ENCODE measurements around the gene GRIN2A.

GRIN2A gene

GRCh38 chr16:9868606-9869149 is 313.6 kb downstream of the GRIN2A start:
- H3K36me3 ChIP-seq (ENCODE audit: insufficient read depth, low read length): no peaks in the 10 kb centered on the region
- H3K9me3 ChIP-seq (ENCODE audit: low read length): no peaks in the 10 kb centered on the region
- no peaks in the 10 kb centered on the region for H3K27me3 ChIP-seq (ENCODE audit: control insufficient read depth in 1 of 2, insufficient read depth in 2 of 2, low read length in 2 of 2)
- no peak overlapping the region for H3K9ac ChIP-seq (ENCODE audit: low read length)
- H3K4me3 ChIP-seq (ENCODE audit: low read depth in 1 of 2, low read length in 2 of 2): no peak overlapping the region
- H3K27ac ChIP-seq (ENCODE audit: low read depth, low read length): no peak overlapping the region
- no peaks in the 10 kb centered on the region for H3K4me1 ChIP-seq (ENCODE audit: insufficient read depth, low read length)

GRCh38 chr16:9867176-9867575 is 315.1 kb downstream of the GRIN2A start:
- Histone ChIP-seq H3K4me1 (ENCODE audit: insufficient read depth, low read length) (no peaks in the 10 kb centered on the region), H3K36me3 (ENCODE audit: insufficient read depth, low read length) (no peaks in the 10 kb centered on the region), H3K27me3 (ENCODE audit: control insufficient read depth in 1 of 2, insufficient read depth in 2 of 2, low read length in 2 of 2) (no peaks in the 10 kb centered on the region), H3K4me3 (ENCODE audit: low read depth in 1 of 2, low read length in 2 of 2) (no peak overlapping the region), H3K27ac (ENCODE audit: low read depth, low read length) (no peak overlapping the region), H3K9me3 (ENCODE audit: low read length) (no peaks in the 10 kb centered on the region), H3K9ac (ENCODE audit: low read length) (no peak overlapping the region)

DNA sequence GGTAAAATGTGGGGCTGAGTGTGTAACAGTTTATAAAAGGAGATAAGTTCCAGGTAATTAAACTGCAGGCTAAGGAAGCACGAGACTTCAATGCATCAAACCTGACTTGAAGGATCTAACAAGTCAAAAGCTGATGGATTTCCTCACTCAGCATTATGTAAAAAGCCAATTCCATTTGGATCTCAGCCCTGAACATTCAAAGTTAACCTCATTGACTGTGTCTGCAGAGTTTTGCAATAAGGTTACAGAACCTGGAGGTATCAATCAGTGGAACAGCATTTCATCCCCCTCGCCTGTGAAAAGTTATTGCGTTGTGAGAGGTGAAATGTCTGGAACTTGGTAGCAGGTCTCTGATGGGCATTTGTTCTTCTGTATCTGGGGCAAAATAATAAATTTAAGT is 317.8 kb downstream of the GRIN2A start:
- no peaks in the 10 kb centered on the region for H3K9me3 ChIP-seq (ENCODE audit: low read length)
- H3K36me3 ChIP-seq (ENCODE audit: insufficient read depth, low read length): no peaks in the 10 kb centered on the region
- H3K27me3 ChIP-seq (ENCODE audit: control insufficient read depth in 1 of 2, insufficient read depth in 2 of 2, low read length in 2 of 2): no peaks in the 10 kb centered on the region
- H3K27ac ChIP-seq (ENCODE audit: low read depth, low read length): no peak overlapping the region
- H3K4me3 ChIP-seq (ENCODE audit: low read depth in 1 of 2, low read length in 2 of 2): no peak overlapping the region
- H3K4me1 ChIP-seq (ENCODE audit: insufficient read depth, low read length): no peaks in the 10 kb centered on the region
- H3K9ac ChIP-seq (ENCODE audit: low read length): no peak overlapping the region

GRCh38 chr16:9862327-9862726 is 319.9 kb downstream of the GRIN2A start:
- no peak overlapping the region for H3K4me3 ChIP-seq (ENCODE audit: low read depth in 1 of 2, low read length in 2 of 2)
- H3K27ac ChIP-seq (ENCODE audit: low read depth, low read length): no peak overlapping the region
- H3K9ac ChIP-seq (ENCODE audit: low read length): no peak overlapping the region
- H3K36me3 ChIP-seq (ENCODE audit: insufficient read depth, low read length): no peaks in the 10 kb centered on the region
- no peaks in the 10 kb centered on the region for H3K27me3 ChIP-seq (ENCODE audit: control insufficient read depth in 1 of 2, insufficient read depth in 2 of 2, low read length in 2 of 2)
- no peaks in the 10 kb centered on the region for H3K9me3 ChIP-seq (ENCODE audit: low read length)
- no peaks in the 10 kb centered on the region for H3K4me1 ChIP-seq (ENCODE audit: insufficient read depth, low read length)

- Histone ChIP-seq H3K4me1 (ENCODE audit: insufficient read depth, low read length) (no peaks in the 10 kb centered on the region), H3K27me3 (ENCODE audit: control insufficient read depth in 1 of 2, insufficient read depth in 2 of 2, low read length in 2 of 2) (no peaks in the 10 kb centered on the region), H3K27ac (ENCODE audit: low read depth, low read length) (no peak overlapping the region), H3K36me3 (ENCODE audit: insufficient read depth, low read length) (no peaks in the 10 kb centered on the region), H3K4me3 (ENCODE audit: low read depth in 1 of 2, low read length in 2 of 2) (no peak overlapping the region), H3K9me3 (ENCODE audit: low read length) (no peaks in the 10 kb centered on the region), H3K9ac (ENCODE audit: low read length) (no peak overlapping the region)
Measured at GRCh38 chr16:9860876-9861275, 321.4 kb downstream of the GRIN2A start.

DNA sequence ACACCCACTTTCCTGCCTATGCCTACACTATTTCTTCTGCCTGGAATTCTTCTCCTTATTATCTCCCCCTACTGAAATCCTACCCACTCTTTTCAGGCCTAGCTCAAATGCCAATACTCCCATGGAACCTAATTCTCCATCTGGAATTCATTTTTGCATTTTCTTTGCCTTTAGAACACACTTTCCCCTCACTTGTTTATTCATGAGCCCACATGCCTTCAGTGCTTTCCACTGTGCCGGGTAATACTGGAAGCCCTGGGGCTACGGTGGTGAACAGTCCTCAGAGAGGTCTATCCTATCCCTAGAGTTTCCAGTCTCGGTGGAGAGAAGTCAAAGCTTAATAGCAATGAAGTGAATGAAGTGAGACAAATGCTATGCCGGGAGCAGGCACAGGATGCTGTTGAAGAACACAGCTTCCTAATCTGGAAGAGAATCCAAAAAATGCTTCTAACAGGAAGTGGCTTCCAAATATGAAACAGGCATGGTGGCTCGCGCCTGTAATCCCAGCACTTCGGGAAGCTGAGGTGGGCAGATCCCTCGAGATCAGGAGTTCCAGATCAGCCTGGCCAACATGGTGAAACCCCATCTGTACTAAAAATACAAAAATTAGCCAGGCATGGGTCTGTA is 322.4 kb downstream of the GRIN2A start:
- no peak overlapping the region for H3K9ac ChIP-seq (ENCODE audit: low read length)
- H3K27me3 ChIP-seq (ENCODE audit: control insufficient read depth in 1 of 2, insufficient read depth in 2 of 2, low read length in 2 of 2): no peaks in the 10 kb centered on the region
- no peak overlapping the region for H3K27ac ChIP-seq (ENCODE audit: low read depth, low read length)
- no peaks in the 10 kb centered on the region for H3K9me3 ChIP-seq (ENCODE audit: low read length)
- H3K4me1 ChIP-seq (ENCODE audit: insufficient read depth, low read length): no peaks in the 10 kb centered on the region
- H3K36me3 ChIP-seq (ENCODE audit: insufficient read depth, low read length): no peaks in the 10 kb centered on the region
- H3K4me3 ChIP-seq (ENCODE audit: low read depth in 1 of 2, low read length in 2 of 2): no peak overlapping the region

DNA sequence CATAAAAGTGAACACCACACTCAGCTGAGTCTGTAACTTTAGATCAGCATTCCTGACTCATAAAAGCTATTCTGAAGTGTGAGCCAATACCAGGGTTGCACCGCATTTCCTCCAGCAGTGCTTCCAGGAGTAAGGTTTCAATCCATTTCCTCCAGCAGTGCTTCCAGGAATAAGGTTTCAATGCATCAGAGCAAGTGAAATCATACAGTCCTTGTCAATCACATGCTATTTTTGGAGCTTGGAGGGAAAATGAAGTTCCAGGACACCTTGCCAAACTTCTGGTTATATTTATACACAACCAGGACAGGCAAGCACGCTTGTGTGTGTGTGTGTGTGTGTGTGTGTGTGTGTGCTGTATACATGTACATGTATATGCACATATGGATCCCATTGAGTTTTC is 327.6 kb downstream of the GRIN2A start:
- H3K4me3 ChIP-seq (ENCODE audit: low read depth in 1 of 2, low read length in 2 of 2): no peak overlapping the region
- no peaks in the 10 kb centered on the region for H3K36me3 ChIP-seq (ENCODE audit: insufficient read depth, low read length)
- no peaks in the 10 kb centered on the region for H3K4me1 ChIP-seq (ENCODE audit: insufficient read depth, low read length)
- H3K9me3 ChIP-seq (ENCODE audit: low read length): no peaks in the 10 kb centered on the region
- no peak overlapping the region for H3K27ac ChIP-seq (ENCODE audit: low read depth, low read length)
- H3K27me3 ChIP-seq (ENCODE audit: control insufficient read depth in 1 of 2, insufficient read depth in 2 of 2, low read length in 2 of 2): no peaks in the 10 kb centered on the region
- no peak overlapping the region for H3K9ac ChIP-seq (ENCODE audit: low read length)

- Histone ChIP-seq H3K9ac (ENCODE audit: low read length) (no peak overlapping the region), H3K9me3 (ENCODE audit: low read length) (no peaks in the 10 kb centered on the region), H3K4me3 (ENCODE audit: low read depth in 1 of 2, low read length in 2 of 2) (no peak overlapping the region), H3K4me1 (ENCODE audit: insufficient read depth, low read length) (no peaks in the 10 kb centered on the region), H3K36me3 (ENCODE audit: insufficient read depth, low read length) (no peaks in the 10 kb centered on the region), H3K27me3 (ENCODE audit: control insufficient read depth in 1 of 2, insufficient read depth in 2 of 2, low read length in 2 of 2) (no peaks in the 10 kb centered on the region), H3K27ac (ENCODE audit: low read depth, low read length) (no peak overlapping the region)
Measured at GRCh38 chr16:9852003-9852402, 330.2 kb downstream of the GRIN2A start.

DNA sequence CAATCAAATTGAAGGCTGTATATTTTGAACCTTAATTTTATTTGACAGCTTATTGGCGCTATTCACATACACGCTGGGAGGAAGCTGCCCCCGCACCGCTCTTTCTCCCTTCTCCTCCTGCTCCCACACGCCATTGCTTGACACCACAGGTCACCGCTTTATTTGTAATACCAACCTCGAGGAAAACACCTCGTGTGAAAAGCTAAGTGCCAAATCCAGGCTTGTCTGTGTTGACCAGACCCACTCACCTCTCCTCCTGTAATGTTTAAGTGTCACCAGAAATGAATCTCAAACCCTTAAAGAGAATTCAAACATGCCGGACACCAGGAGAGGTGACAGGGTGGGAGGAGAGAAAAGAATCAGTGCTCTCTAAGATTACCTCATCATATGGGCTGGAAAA is 331.4 kb downstream of the GRIN2A start:
- no peaks in the 10 kb centered on the region for H3K4me1 ChIP-seq (ENCODE audit: insufficient read depth, low read length)
- H3K9ac ChIP-seq (ENCODE audit: low read length): no peak overlapping the region
- no peaks in the 10 kb centered on the region for H3K9me3 ChIP-seq (ENCODE audit: low read length)
- no peak overlapping the region for H3K27ac ChIP-seq (ENCODE audit: low read depth, low read length)
- no peak overlapping the region for H3K4me3 ChIP-seq (ENCODE audit: low read depth in 1 of 2, low read length in 2 of 2)
- H3K36me3 ChIP-seq (ENCODE audit: insufficient read depth, low read length): no peaks in the 10 kb centered on the region
- no peaks in the 10 kb centered on the region for H3K27me3 ChIP-seq (ENCODE audit: control insufficient read depth in 1 of 2, insufficient read depth in 2 of 2, low read length in 2 of 2)

DNA sequence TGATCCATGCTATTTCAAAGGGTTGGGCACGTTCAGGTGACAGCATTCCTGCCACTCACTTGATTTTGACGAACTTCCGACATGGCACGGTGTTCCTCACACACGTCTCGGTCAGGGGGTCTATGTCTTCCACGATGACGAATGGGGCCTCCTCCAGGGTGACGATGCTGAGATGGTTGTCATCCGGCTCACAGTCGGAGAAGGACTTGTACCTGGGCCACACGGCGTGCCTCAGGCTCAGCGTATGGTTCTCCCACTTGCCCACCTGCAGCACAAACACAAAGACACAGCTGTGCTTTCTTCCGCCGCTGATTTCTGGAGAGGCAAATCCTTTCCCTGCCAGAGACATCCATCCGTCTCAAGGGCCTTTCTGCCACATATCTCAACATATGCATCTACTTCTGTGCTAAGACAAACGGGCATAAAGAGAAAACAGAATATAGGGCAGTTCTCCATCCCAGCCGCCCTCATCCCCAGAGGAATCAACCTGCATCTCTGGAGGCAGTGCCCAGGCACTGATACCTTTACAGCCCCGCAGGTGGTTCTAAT is 332.5 kb downstream of the GRIN2A start:
- H3K36me3 ChIP-seq (ENCODE audit: insufficient read depth, low read length): no peaks in the 10 kb centered on the region
- no peaks in the 10 kb centered on the region for H3K9me3 ChIP-seq (ENCODE audit: low read length)
- no peak overlapping the region for H3K9ac ChIP-seq (ENCODE audit: low read length)
- H3K27me3 ChIP-seq (ENCODE audit: control insufficient read depth in 1 of 2, insufficient read depth in 2 of 2, low read length in 2 of 2): no peaks in the 10 kb centered on the region
- H3K27ac ChIP-seq (ENCODE audit: low read depth, low read length): no peak overlapping the region
- no peak overlapping the region for H3K4me3 ChIP-seq (ENCODE audit: low read depth in 1 of 2, low read length in 2 of 2)
- H3K4me1 ChIP-seq (ENCODE audit: insufficient read depth, low read length): no peaks in the 10 kb centered on the region

DNA sequence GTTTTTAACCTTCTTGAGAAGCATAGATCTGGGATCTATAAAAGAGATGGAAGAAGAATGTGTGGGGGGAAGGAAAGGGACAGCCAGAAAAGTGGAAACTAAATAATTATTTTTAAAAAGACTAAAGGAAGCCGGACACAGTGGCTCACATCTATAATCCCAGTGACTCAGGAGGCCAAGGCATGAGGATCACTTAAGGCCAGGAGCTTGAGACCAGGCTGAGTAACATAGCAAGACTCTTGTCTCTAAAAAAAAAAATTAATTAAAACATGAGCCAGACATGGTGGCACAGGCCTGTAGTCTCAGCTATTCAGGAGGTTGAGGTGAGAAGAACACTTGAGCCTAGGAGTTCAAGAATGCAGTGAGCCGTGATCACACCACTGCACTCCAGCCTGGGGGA is 335.1 kb downstream of the GRIN2A start:
- Histone ChIP-seq H3K9me3 (ENCODE audit: low read length) (no peaks in the 10 kb centered on the region), H3K36me3 (ENCODE audit: insufficient read depth, low read length) (no peaks in the 10 kb centered on the region), H3K4me3 (ENCODE audit: low read depth in 1 of 2, low read length in 2 of 2) (no peak overlapping the region), H3K4me1 (ENCODE audit: insufficient read depth, low read length) (no peaks in the 10 kb centered on the region), H3K27me3 (ENCODE audit: control insufficient read depth in 1 of 2, insufficient read depth in 2 of 2, low read length in 2 of 2) (no peaks in the 10 kb centered on the region), H3K9ac (ENCODE audit: low read length) (no peak overlapping the region), H3K27ac (ENCODE audit: low read depth, low read length) (no peak overlapping the region)
